ENCODE results near the gene LOC101059915.

LOC101059915 gene

DNA sequence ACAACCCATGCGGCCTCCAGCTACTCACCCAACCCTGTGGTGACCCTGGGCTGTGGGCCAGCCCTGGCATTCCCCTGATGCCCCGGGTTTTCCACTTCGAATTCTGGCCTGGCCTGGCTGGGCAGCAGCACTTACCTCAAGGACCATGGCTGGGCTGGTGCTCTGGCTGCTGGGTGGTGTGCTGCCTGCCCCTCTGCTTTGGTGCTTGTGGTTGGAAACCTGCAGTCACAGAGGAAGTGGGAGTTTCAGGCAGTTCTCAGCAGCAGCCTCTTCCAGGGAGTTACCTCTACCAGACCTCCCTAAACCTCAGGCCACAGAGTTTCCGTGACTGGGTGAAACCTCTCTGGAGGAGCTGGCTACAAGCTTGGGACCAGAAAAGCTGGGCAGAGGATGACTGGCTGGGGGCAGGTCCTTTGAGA, 49.0 kb upstream of the LOC101059915 start, which contains the start of gene CXCR3:
TSS of gene CXCR3 (minus strand) at position 209 of the 419 bp plus-strand sequence. CDS start at position 147, 62 bp downstream.
- Mint-ChIP-seq H3K36me3 (ENCODE audit: insufficient read depth in 1 of 3, low read depth in 3 of 3) (peaks cover 0 to 17% (median 10%) of the 10 kb centered on the region in 3 experiments; a peak in 5 of 7 replicates), H3K27ac (peak within 1 kb of the TSS in 2 of 3 experiments; percentile 49 to 82; a peak in 2 of 7 replicates), H3K4me1 (0 out of 4 replicates have a peak, but pooled peaks cover 0 to 12% of the 10 kb centered on the region in 2 experiments), H3K4me3 (no peak within 1 kb of the TSS), H3K9me3 (peaks cover 67 to 83% of the 10 kb centered on the region in 2 experiments), H3K27me3 (ENCODE audit: low read depth) (no peaks in the 10 kb centered on the region)
- H4K8ac ChIP-seq (replicated peaks; ENCODE audit: insufficient read length, low read depth, low read length): no peak within 1 kb of the TSS
- no peak within 1 kb of the TSS for H4K91ac ChIP-seq (ENCODE audit: insufficient read length, low read depth, low read length)
- H3K79me1 ChIP-seq (ENCODE audit: insufficient read depth, low read depth, low read length, poor library complexity, severe bottlenecking): no peaks in the 10 kb centered on the region
- H2BK20ac ChIP-seq (ENCODE audit: low read depth, low read length, poor library complexity, severe bottlenecking): no peak within 1 kb of the TSS
- H2AK5ac ChIP-seq (ENCODE audit: insufficient read length, low read length): no peak within 1 kb of the TSS
- H3K4me1 ChIP-seq (ENCODE audit: insufficient read depth, low read length): no peaks in the 10 kb centered on the region
- H3K18ac ChIP-seq (ENCODE audit: insufficient read length, low read depth, low read length): no peak within 1 kb of the TSS
- peaks cover 33% of the 10 kb centered on the region for H3K9me3 ChIP-seq (ENCODE audit: control insufficient read depth, low read depth, low read length)
- H3K56ac ChIP-seq (ENCODE audit: insufficient read length, low read depth, low read length): no peak within 1 kb of the TSS
- H3K23ac ChIP-seq (ENCODE audit: insufficient read length, low read depth, low read length): no peak within 1 kb of the TSS
- H2BK15ac ChIP-seq (ENCODE audit: low read depth, low read length): no peak within 1 kb of the TSS
- no peak within 1 kb of the TSS for H2BK12ac ChIP-seq (ENCODE audit: insufficient read length, low read depth, low read length)
- H4K5ac ChIP-seq (ENCODE audit: insufficient read length, low read depth, low read length): no peak within 1 kb of the TSS
- H2BK120ac ChIP-seq (ENCODE audit: low read depth, low read length, poor library complexity, severe bottlenecking): no peak within 1 kb of the TSS
- no peak within 1 kb of the TSS for H3T11ph ChIP-seq (ENCODE audit: low read length)
- H2BK5ac ChIP-seq (ENCODE audit: insufficient read length, low read length): no peak within 1 kb of the TSS
- H3K4ac ChIP-seq (ENCODE audit: low read depth, low read length): no peak within 1 kb of the TSS
- no peak within 1 kb of the TSS for H2AFZ ChIP-seq (ENCODE audit: low read length)
- TF ChIP-seq, protein P1, sequence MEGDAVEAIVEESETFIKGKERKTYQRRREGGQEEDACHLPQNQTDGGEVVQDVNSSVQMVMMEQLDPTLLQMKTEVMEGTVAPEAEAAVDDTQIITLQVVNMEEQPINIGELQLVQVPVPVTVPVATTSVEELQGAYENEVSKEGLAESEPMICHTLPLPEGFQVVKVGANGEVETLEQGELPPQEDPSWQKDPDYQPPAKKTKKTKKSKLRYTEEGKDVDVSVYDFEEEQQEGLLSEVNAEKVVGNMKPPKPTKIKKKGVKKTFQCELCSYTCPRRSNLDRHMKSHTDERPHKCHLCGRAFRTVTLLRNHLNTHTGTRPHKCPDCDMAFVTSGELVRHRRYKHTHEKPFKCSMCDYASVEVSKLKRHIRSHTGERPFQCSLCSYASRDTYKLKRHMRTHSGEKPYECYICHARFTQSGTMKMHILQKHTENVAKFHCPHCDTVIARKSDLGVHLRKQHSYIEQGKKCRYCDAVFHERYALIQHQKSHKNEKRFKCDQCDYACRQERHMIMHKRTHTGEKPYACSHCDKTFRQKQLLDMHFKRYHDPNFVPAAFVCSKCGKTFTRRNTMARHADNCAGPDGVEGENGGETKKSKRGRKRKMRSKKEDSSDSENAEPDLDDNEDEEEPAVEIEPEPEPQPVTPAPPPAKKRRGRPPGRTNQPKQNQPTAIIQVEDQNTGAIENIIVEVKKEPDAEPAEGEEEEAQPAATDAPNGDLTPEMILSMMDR (conservative IDR thresholded peaks at IDR 0.05): no peak
- no CpG with 5 or more reads among the region's 4 CpGs for WGBS (ENCODE audit: extremely low coverage, insufficient read length, low lambda C conversion rate)
- H3K79me2 ChIP-seq (ENCODE audit: insufficient read depth, low read length): no peaks in the 10 kb centered on the region
- H3K23me2 ChIP-seq (ENCODE audit: insufficient read length, low read depth, low read length, poor library complexity, severe bottlenecking): no peaks in the 10 kb centered on the region
- no peaks in the 10 kb centered on the region for H3K27me3 ChIP-seq (ENCODE audit: insufficient read depth, low read length)
- no peak within 1 kb of the TSS for H3K27ac ChIP-seq (ENCODE audit: insufficient read length, low read depth, low read length)
- H4K20me1 ChIP-seq (ENCODE audit: control insufficient read depth, insufficient read depth, insufficient read length): no peaks in the 10 kb centered on the region
- H3K14ac ChIP-seq (ENCODE audit: insufficient read depth, low read length): no peak within 1 kb of the TSS
- H3K9ac ChIP-seq (ENCODE audit: extremely low read depth, insufficient read length, low read length): no peak within 1 kb of the TSS
- no peak within 1 kb of the TSS for H3K4me2 ChIP-seq (ENCODE audit: insufficient read depth, insufficient read length, low read length)
- no peak for DNase-seq
